Vagina (tissue), 2 donors: Measurements from ENCODE around the gene ELF1. TPM values are rescaled to one million over a fixed set of nuclear protein-coding genes. Genes with fewer than 3 reads are reported as not detected.
"Not testable (repeated sequence)": the region's sequence is repeated elsewhere in the genome, so short reads cannot be mapped to it uniquely, and the experiment has no call there.

Experiments used
- DNase-seq, 2 donors: peaks; one replicate each; pipeline ENCODE4 v3.0.0-alpha.2; 2017; ENCODE audit errors: extremely low spot score in 2 of 2
- H3K27ac ChIP-seq: fragments of 200-600 bp; sonication (generic); one replicate; pipeline ENCODE4 v1.5.1; 2019
- H3K27me3 ChIP-seq: fragments of 200-600 bp; sonication (generic); one replicate; pipeline ENCODE4 v1.5.1; 2019
- H3K36me3 ChIP-seq, 2 donors: fragments of 200-600 bp; sonication (generic); one replicate each; pipeline ENCODE4 v1.5.1; 2017 to 2019
- H3K4me1 ChIP-seq: fragments of 200-600 bp; sonication (generic); one replicate; pipeline ENCODE4 v1.5.1; 2019
- H3K4me3 ChIP-seq, 2 donors: fragments of 200-600 bp; sonication (generic); 1 replicate in 1 of 2; 2 replicates in 1 of 2; pipeline ENCODE4 v1.5.1; 2016 to 2019
- H3K9me3 ChIP-seq: fragments of 200-600 bp; sonication (generic); one replicate; pipeline ENCODE4 v1.5.1; 2019
- POLR2A ChIP-seq, 2 donors: fragments of 450-650 bp; IDR thresholded peaks; one replicate each; pipeline ENCODE4 v1.6.1; 2017; ENCODE audit warnings: antibody characterized with exemption in 2 of 2, mild to moderate bottlenecking in 2 of 2, moderate library complexity in 2 of 2
- POLR2AphosphoS5 ChIP-seq, 2 donors: sonication (generic); formaldehyde crosslinking; IDR thresholded peaks; one replicate each; pipeline ENCODE4 v1.9.0; 2017; ENCODE audit warnings: antibody characterized with exemption in 2 of 2, mild to moderate bottlenecking in 2 of 2, low read depth in 1 of 2; ENCODE audit not compliant: insufficient read depth in 1 of 2
- intact Hi-C: fragments of 100-400 bp; cut with DNase I; formaldehyde crosslinking; loops from one replicate; pipeline ENCODE4 v1.15.1; 2023
- total RNA-seq: library from RNA; depleted of rRNA; stranded (reverse); fragments of >200 nt; gene quantifications from one replicate; pipeline ENCODE4 v1.2.3, GENCODE V29; 2016
- TF ChIP-seq, protein P1 (sequence below), 3 experiments: fragments of 450-650 bp in 2 of 3; fragments of 200-600 bp in 1 of 3; sonication (generic) in 1 of 3; IDR thresholded peaks; one replicate each; pipeline ENCODE4 v1.5.1; 2017 to 2019; ENCODE audit warnings: antibody characterized with exemption in 3 of 3, mild to moderate bottlenecking in 2 of 3, moderate library complexity in 2 of 3

ELF1 gene
- total RNA-seq, 1 donor from 2014 or later: 101 TPM

DNA sequence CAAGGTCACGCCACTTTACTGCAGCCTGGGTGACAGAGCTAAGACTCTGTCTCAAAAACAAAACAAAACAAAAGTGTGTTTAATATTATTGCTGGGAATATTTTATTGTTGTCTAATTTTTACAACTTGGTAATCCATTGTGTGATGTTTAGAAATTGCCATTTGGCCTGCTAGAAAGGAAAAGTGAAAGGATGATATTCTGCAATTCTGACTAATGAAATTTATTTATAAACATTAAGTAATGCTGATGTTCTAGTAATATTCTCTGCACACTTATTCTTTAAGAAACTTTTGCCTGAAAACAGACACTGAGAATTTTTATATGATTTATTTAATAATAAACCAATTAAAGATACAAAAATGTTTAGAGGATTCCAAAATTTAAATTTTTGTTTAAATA is 87.4 kb downstream of the ELF1 start:
- intact Hi-C loops: no loop called here
- no peaks in the 10 kb centered on the region for H3K27me3 ChIP-seq
- no peaks in the 10 kb centered on the region for H3K4me1 ChIP-seq
- no peak for DNase-seq
- H3K27ac ChIP-seq: no peak overlapping the region
- H3K4me3 ChIP-seq: no peak overlapping the region
- no peaks in the 10 kb centered on the region for H3K9me3 ChIP-seq
- peaks cover 0 to 50% of the 10 kb centered on the region in 2 donors for H3K36me3 ChIP-seq
- no peak for TF ChIP-seq POLR2AphosphoS5 (IDR thresholded peaks at IDR 0.05; ENCODE audit: insufficient read depth in 1 of 2, low read depth in 1 of 2)
- TF ChIP-seq, protein P1, sequence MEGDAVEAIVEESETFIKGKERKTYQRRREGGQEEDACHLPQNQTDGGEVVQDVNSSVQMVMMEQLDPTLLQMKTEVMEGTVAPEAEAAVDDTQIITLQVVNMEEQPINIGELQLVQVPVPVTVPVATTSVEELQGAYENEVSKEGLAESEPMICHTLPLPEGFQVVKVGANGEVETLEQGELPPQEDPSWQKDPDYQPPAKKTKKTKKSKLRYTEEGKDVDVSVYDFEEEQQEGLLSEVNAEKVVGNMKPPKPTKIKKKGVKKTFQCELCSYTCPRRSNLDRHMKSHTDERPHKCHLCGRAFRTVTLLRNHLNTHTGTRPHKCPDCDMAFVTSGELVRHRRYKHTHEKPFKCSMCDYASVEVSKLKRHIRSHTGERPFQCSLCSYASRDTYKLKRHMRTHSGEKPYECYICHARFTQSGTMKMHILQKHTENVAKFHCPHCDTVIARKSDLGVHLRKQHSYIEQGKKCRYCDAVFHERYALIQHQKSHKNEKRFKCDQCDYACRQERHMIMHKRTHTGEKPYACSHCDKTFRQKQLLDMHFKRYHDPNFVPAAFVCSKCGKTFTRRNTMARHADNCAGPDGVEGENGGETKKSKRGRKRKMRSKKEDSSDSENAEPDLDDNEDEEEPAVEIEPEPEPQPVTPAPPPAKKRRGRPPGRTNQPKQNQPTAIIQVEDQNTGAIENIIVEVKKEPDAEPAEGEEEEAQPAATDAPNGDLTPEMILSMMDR (IDR thresholded peaks at IDR 0.05): no peak
- no peak for TF ChIP-seq POLR2A (IDR thresholded peaks at IDR 0.05)

DNA sequence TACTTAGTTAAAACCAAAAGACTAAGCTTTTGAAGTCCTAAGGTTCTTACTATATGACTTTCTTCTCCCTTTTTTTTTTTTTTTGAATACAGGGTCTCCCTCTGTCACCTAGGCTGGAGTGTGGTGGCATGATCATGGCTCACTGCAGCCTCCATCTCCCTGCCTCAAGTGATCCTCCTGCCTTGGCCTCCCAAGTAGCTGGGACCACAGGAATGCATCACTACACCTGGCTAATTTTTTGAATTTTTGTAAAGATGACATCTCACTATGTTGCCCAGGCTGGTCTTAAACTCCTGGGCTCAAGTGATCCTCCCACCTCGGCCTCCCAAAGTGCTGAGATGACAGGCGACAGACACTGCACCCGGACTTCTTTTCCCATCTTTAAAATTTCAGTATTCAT is 89.2 kb downstream of the ELF1 start:
- not testable (repeated sequence) for H3K4me3 ChIP-seq, H3K4me1 ChIP-seq, H3K27ac ChIP-seq, DNase-seq, H3K27me3 ChIP-seq, H3K9me3 ChIP-seq
- peaks cover 0 to 50% of the 10 kb centered on the region in 2 donors for H3K36me3 ChIP-seq
- intact Hi-C loops: loop anchor here (10.0 kb wide), 1 partner anchor 125 kb away; no protein-coding TSS in a partner anchor

DNA sequence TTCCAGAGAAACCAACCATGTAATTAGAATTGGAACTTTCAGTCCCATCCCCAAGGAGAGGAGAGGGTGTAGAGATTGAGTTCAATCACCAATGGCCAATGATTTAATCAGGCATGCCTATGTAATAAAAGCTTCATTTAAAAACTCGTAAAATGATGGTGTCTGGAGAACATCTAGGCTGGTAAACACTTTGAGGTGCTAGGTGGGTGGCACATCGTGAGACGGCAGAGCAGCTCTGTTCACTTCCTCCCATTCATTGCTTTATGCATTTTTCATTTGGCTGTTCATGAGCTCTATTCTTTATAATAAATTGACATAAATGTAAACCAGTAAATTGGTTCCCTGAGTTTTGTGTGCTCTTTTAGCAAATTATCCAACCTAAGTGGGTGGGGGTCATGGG is 90.1 kb downstream of the ELF1 start:
- H3K36me3 ChIP-seq: peaks cover 0 to 44% of the 10 kb centered on the region in 2 donors

DNA sequence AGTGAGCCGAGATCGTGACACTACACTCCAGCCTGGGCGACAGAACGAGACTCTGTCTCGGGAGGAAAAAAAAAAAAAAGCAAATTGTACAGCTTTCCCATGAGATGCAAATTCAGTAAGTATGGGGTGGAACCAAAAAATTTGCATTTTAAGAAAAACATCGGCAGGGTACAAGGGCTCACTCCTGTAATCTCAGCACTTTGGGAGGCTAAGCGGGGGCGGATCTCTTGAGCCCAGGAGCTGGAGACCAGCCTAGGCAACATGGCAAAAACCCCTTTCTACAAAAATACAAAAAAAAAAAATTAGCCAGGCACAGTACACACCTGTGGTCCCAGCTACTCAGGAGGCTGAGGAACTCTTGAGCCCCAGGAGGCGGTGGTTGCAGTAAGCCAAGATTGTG is 91.2 kb downstream of the ELF1 start:
- TF ChIP-seq POLR2A (IDR thresholded peaks at IDR 0.05): no peak
- TF ChIP-seq, protein P1 (IDR thresholded peaks at IDR 0.05): no peak
- TF ChIP-seq POLR2AphosphoS5 (IDR thresholded peaks at IDR 0.05; ENCODE audit: insufficient read depth in 1 of 2, low read depth in 1 of 2): no peak
- Histone ChIP-seq H3K27me3 (no peaks in the 10 kb centered on the region), H3K4me3 (no peak overlapping the region), H3K9me3 (no peaks in the 10 kb centered on the region), H3K27ac (no peak overlapping the region), H3K36me3 (peaks cover 0 to 36% of the 10 kb centered on the region in 2 donors), H3K4me1 (no peaks in the 10 kb centered on the region)
- intact Hi-C loops: loop anchor here (10.0 kb wide), 1 partner anchor 127 kb away; no protein-coding TSS in a partner anchor
- DNase-seq: no peak

More for the DNA sequence above, 90.1 kb downstream of the ELF1 start:
- Histone ChIP-seq H3K27me3 (no peaks in the 10 kb centered on the region), H3K4me3 (no peak overlapping the region), H3K27ac (no peak overlapping the region), H3K9me3 (no peaks in the 10 kb centered on the region), H3K4me1 (no peaks in the 10 kb centered on the region)
- intact Hi-C loops: loop anchor here (10.0 kb wide), 1 partner anchor 126 kb away; no protein-coding TSS in a partner anchor
- no peak for DNase-seq
- TF ChIP-seq POLR2AphosphoS5 (IDR thresholded peaks at IDR 0.05; ENCODE audit: insufficient read depth in 1 of 2, low read depth in 1 of 2) (no peak), POLR2A (IDR thresholded peaks at IDR 0.05) (no peak)
- TF ChIP-seq, protein P1 (IDR thresholded peaks at IDR 0.05): no peak

DNA sequence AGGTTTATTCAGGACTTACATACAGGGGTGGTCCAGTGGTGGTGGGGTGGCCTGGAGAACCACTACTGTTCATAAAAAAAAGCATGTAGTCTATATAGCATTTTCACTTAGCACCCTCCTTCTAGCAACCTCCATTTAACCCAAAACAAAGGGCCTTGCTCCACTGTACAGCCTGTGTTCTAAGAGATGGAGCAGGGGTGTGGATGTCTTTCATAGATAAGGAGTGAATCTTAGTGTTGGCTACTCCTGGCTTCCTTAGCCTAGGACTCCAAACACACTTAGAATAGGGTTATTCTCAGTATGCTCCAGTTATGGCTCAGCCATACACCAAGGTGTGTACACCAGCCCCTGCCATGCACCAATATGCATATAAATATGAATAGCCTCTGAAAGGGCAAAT is 95.2 kb downstream of the ELF1 start:
- intact Hi-C loops: loop anchor here (10.0 kb wide), 1 partner anchor 131 kb away; no protein-coding TSS in a partner anchor
- TF ChIP-seq, protein P1 (IDR thresholded peaks at IDR 0.05): no peak
- TF ChIP-seq POLR2A (IDR thresholded peaks at IDR 0.05) (no peak), POLR2AphosphoS5 (IDR thresholded peaks at IDR 0.05; ENCODE audit: insufficient read depth in 1 of 2, low read depth in 1 of 2) (no peak)
- peaks cover 13% of the 10 kb centered on the region for H3K4me1 ChIP-seq

More for the DNA sequence above, 95.2 kb downstream of the ELF1 start:
- Histone ChIP-seq H3K9me3 (no peaks in the 10 kb centered on the region), H3K4me3 (no peak overlapping the region), H3K36me3 (no peaks in the 10 kb centered on the region), H3K27me3 (no peaks in the 10 kb centered on the region), H3K27ac (no peak overlapping the region)
- DNase-seq: no peak
